Stimulated activated CD8-positive, alpha-beta memory T cell treated with anti-CD3 and anti-CD28 coated beads, Interleukin-15, amount 100 ng/mL, for 4 hours (primary cell): ENCODE results near the gene GRIN3A.
"Not testable (repeated sequence)": the region's sequence is repeated elsewhere in the genome, so short reads cannot be mapped to it uniquely, and the experiment has no call there.

Experiments
- DNase-seq, 2 donors: peaks; one replicate each; pipeline ENCODE4 v3.0.0-alpha.2; 2020; ENCODE audit warnings: low read depth in 2 of 2

Gene GRIN3A

DNA sequence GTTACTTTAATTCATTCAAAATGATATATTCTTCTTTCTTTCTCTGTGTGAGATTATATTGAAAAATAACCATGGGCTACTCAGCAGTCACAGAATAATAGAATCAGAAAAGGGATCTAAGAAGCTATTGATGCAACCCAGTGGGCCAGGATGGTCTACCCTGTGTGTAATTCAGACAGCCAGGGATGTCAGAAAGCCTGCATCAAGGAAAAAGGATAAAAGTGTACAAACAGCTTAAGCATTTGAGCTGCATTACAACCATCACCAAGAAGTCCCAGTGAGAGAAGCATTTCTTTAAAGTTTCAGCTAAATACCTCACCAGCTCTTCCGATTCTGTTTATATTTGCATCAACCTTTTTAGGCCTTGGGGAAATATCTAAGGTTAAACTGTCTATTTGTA lies 105.8 kb downstream of the GRIN3A start:
- DNase-seq = no peak

DNA sequence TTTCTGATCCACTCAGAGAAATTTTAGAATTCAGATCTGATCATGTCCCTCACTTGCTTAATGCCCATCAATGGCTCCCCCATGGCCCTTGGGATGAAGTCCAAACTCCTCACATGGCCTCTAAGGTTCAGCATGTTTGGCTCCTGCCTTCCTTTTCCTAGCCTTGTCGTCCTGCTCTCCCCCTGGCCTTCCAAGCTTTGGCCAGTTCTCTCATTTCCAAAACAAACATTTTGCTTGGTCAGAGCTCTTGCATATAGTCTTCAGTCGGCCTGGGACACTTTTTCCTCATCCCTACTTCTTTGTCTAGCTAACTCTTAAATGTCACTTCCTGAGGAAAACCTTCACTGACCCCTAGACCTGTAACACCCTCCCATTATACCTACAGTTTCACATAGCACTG lies 106.6 kb downstream of the GRIN3A start:
- DNase-seq = no peak

DNA sequence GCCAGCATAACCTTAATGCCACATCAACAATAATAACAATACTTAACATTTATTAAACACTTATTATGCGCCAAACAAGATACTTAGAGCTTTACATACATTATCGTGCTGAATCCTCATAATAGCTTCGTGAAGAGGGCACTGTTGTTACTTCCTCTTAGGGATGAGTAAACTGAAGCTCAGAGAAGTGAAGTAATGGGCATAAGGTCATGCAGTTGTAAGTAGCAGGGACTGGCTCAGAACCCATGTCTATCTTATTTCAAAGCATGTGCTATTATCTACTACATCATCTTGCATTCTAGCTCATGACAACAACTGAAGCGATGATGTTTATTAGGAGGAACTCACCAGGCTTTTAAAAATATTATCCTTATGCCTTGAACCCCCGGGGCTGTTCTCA lies 108.8 kb downstream of the GRIN3A start:
- no peak for DNase-seq

DNA sequence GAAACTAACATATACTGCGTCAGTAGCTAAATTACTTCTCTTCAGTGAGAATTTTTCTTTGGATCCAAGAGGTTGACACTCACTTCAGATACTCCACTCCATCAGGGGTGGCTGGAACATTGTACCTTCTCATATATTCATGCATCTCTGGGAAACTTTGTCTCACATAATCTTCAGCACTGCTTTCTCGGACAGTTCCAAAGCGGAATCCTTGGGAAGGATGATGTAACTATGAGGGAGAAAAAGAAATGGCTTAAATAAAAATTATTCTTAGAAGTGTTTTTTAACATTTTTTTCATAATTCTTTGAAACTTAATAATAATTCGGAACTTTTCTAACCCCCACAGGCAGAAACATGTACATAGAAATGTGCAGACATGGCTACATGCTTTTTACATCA lies 110.3 kb downstream of the GRIN3A start:
- no peak for DNase-seq

DNA sequence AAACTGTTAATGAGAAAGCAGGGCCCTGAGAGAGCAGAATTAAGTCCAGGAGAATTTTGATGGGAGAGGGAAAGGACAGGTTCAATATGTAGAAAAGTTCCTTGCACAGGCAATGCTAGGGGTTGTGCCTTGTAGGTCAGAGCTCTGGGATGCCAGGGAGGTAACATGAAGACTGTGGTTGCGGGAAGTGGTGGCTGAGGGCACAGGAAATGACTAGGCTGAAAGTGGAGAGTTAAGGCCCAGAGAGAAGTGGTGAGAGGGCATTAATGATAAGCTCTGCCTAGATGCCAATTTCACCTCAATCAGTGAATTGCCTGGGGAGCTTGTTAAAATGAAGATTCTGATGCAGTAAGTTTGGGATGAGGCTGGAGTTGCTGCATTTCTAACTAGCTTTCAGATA lies 112.2 kb downstream of the GRIN3A start:
- no peak for DNase-seq

DNA sequence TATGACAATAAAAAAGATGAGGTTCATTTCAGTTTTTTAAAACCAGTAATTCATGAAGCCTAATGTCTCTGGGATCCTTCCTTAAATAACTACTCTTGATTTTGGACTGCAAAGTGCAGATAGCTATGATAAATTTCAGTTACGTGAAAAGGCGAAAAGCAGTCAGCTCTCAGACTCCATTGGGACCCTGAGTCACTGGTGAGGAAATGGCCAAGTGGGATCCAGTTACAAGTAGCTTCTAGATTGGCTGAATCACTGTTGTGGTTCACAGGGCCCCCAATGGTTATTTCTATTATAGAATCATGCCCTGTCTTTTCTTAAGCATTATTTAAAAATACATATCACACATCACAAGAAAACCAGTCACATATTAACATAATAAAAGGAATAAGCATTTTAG lies 112.6 kb downstream of the GRIN3A start:
- no peak for DNase-seq

DNA sequence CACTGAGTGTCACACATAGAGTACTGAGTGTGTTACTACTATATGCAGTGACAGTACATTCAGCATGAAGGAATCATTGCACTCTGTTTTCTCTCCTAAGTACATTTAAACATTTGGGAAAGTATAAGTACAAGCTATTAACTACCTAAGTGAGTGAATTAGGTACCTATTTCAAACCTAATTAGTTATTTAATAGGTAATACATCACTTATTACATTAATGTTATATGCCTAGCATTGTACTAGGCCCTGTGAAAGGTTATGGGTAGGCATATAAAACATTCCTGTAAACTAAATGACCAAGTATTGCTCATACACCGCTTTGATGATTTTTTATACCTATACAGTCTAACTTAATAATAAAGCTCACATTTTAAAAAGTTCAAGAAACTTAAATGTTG lies 118.0 kb downstream of the GRIN3A start:
- no peak for DNase-seq

DNA sequence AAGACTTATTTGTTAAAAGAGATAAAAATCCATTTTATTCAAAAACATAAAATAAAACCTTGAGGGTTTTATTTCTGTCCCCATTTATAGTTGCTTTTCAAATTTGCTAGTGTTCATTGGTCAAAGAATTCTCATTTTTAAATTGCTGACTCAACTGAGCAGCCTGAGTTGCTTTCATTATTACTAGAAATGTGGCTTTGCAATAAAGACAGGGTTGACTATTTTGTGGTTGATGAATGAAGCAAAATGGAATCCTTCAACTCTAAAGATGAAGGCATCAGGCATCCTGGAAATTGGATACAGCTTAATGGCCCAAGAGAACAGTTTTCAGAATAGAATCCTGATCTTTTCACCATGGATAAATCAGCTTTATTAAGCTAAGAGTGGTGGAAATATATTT lies 119.7 kb downstream of the GRIN3A start:
- no peak for DNase-seq

DNA sequence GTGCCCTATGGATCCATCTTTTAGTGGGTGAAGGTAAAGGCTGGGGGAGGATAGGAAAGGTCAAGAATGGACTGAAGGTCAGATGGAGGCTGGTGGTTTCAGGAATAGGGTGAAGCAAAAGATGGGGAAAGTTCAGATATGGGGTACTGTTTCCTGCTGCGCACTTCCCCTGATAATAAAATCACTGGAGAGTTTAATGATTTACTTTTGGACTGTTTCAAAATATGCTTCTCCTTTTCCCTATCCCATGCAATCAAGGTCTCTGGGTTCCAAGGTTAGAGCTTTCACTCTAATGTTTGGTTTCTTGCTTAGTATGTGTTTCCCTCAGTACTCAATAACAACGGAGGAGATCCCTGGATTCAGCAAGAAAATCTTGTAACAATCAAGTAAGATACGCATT lies 132.9 kb downstream of the GRIN3A start:
- DNase-seq = no peak

DNA sequence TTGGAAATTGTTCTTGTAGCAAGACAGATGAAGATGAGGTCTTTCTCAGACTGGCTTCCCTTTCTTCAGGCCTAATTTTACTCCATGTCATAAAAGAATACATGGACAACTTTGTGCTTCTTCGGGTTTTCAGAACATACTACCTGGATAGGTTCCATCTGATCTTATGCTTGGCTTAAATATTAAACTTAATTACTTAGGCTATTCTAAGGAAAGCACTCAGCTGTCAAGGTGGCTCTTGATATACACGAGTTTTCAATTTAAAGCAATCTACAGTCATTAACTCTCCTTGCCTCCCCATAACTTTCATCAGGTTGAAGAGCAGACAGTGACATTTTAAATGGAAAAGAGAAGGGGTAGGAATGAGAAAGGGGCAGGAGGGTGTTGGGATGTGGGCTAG lies 134.2 kb downstream of the GRIN3A start:
- DNase-seq = no peak

DNA sequence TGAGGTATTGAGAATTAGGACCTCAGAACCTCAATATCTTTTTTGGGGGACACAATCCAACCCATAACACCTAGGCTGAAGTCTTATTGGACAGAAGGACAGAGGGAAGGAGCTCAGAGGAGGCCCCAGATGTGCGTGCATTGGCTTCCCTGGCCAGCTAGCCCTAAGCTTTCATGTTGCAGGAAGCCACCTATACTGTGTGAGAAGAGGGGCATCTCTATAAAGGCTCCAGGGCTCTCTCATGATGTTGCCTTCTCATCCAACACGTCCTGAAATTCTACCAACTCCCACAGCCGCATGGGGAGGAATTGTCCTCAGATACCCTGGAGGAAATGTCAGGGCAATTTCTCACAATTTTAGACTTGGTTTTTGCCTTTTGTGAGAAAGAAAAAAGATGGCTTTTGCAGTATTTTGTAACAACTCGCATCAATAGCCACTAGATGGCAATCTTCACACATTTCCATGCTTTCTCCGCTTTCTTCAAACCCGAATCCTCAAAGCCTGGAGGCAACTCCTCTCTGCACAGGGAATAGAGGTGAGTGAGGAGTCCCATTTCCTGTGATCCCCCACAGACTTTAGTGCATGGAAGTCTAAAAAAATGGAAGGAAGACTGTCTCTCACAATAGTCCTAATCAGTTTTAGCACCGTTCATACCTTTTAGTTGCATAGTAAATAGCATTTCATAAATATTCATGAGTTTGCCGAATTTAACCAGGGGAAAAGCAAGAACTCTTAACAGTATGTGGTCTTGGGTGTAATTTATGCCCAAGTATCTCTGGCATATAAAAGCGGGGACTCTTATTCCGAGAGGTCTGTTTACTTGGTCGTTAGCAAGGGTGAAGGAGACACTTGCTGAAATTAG lies 136.3 kb downstream of the GRIN3A start:
- no peak for DNase-seq

DNA sequence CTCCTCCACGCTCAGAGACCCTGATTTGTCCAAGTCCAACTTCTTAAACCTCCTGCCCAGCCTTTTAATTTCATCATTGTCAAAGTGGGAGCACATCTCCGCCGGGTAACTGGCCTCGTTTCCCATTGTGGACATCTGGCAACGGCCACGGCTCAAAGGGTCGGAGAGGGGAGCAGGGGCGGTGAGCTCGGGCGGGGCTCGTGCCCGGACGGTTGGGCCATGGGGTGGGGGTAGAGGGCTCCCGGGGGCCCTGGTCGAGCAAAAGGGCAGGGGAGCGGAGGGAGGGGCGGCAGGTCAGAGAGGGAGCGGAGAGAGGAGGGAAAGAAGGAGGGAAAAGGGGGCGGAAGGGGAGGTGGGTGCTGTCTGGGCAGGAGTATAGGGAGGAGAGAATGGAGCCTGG lies 143.7 kb downstream of the GRIN3A start, which contains the start of gene PPP3R2:
Gene PPP3R2 (minus strand): TSS at position 174 of the 400 bp plus-strand sequence. CDS start 48 bp downstream, at position 126.
- no peak for DNase-seq

DNA sequence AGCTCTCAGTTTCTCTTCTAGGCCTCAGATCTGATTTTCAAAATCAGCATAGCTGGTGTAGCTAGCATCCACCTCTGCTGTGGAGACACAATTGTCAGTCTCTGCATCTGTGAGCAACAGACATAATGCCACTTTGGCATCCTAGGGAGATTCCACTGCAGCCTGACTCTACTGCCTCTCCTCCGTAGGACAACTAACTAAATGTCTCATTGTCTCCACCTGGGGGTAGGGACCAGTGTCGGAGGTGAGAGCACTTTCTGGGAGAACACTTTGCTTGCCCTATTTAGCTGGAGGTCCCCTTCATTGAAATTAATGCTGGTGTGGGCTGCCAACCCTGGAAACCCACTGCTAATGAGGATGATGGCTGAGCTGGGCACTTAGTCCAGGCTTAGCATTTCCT lies 145.1 kb downstream of the GRIN3A start:
- DNase-seq = no peak

DNA sequence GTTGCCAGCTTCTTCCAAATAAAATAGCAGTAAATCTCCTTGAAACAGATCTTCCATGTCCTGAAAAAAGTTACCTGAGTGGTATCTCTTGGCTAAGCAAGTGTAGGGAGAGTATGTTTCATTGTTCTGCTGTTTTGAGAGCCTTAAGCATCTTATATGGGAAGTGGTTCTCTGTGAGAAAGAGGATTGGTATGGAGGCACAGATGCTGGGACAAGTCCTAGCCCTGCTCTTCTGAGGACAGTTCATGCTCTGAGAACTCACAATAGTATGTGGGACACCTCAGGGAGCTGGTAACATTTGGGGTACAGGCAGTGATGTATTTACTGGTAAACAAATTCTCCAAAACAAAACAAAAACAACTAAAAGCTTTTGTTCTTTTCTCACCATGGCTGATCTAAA lies 145.7 kb downstream of the GRIN3A start:
- no peak for DNase-seq

DNA sequence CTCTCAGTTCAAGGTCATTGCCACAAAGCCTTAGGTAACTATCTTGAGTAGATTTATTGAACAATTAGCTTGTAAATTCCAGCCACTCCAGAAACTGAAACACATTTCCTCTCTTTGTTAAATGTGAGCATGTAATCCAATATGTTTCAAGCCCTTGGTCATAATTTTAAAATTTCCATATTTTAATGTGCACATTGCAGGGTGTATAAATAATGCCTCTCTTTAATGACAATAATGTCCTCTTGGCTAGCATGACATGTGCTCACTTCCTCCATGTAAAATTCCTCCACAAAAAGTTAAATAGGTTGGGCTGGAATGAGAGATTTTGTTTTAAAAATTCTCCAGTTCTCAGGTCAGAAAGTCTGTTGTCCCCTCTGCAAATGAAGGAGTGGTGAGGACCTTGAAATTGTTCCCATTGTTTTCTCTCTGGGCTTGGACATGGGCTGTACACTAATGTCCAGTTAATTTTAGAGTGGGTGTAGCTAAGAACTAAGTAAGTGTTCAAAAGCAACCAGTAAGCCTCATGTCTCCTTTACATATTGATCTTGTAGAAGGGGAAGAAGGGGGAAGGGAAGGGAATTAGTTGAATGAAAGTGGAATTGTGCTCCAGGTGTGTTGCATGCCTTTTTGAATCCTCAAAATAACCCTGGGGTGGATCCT lies 146.5 kb downstream of the GRIN3A start:
- no peak for DNase-seq

DNA sequence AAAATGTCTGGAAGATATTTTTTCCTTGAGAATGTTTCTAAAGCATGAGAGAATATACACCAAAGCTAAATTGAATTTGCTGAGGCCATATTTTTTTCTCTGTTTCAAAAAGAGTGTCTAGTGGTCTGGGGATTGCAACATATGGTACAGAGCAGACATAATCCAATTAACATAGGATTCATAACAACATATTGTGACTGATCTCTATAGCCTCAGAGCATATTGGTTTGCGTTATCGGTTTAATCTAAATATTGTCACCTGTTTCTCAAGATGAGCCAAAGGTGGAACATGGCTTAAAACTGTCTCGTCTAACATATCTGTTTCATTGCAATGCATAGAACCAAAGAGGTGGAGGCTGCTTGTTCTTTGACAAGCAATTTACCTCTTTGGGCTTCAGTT lies 147.5 kb downstream of the GRIN3A start:
- no peak for DNase-seq

DNA sequence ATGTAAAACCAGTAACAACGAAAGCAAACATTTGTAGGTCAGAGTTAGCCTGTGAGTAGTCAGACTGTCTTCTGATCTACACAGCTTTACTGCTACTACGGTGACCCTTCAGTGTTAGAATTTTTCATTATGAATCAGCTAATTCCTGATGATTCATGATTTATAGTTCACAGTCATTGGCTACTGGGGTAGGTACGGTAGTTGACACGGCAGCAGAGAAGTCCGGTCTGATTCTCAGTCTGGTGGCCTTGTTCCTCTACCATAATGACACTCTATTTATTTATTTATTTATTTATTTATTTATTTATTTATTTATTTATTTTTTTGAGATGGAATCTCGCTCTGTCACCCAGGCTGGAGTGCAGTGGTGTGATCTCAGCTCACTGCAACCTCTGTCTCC lies 148.4 kb downstream of the GRIN3A start:
- not testable (repeated sequence) for DNase-seq

DNA sequence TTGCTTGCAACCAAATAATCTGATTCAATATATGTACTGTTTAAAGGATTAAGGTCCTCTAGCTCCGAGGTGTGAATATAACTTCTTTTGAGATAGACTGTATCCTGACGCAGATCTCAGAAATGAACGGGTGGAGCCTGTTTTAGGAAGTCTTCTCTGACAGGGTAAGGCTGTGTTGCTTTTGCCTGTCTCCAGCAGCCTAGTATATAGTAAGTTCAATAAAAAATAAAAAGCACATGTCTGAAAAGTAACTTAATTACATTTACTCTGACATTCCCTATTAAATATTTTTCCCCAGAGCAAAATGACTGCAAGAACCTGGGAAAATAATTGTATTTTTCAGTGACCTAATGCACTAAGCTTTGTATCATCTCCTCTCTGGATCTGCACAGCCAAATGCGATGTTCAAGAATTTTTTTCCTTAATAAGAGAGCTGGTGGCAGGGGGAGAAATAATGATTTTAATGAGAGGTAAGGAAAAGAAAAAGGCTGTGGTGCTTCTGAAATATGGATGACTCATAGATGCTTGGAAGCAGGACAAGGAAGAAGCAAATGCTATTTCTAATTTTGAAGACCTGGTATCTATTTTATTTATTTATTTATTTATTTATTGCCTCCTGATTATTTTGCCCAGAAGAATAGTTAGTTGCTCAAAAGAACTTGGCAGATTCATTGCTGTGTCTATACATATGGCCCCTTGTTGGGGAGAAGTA lies 151.0 kb downstream of the GRIN3A start:
- no peak for DNase-seq

DNA sequence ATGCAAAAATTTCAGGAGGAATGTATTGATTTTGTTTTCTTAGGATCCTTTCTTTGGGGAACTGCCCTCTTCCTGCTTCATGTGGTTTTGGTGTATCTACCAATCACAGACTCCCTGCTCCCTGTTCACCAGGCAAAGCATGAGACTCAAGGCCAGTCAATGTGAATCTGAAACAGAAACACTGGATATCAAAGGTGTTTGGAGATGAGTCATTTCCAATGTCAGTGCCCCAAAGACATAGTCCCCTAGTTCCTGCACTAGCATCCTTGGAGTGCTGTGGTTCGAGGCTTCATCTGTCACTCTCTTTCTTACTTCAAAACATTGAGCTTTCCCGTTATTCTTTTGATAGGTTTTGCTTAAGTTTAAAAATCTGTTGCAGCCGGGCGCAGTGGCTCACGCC lies 151.8 kb downstream of the GRIN3A start:
- DNase-seq = no peak

DNA sequence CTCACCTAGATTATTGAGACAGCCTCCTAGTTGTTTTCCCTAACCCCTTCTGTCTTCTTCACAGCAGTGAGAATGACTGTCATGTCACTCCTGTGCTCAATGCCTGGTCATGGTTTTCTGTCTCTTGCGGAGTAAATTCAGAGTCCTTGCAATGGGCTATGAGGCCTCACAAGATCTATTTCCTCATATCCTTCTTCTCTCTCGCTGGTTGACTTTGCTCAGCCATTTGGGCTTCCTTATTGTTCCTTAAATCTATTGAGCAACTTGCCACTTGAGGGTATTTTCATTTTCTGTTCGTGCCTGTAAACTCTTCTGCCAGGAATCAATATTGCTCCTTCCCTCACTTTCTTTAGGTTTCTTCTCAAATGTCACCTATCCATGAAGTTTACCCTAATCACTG lies 152.7 kb downstream of the GRIN3A start:
- no peak for DNase-seq

DNA sequence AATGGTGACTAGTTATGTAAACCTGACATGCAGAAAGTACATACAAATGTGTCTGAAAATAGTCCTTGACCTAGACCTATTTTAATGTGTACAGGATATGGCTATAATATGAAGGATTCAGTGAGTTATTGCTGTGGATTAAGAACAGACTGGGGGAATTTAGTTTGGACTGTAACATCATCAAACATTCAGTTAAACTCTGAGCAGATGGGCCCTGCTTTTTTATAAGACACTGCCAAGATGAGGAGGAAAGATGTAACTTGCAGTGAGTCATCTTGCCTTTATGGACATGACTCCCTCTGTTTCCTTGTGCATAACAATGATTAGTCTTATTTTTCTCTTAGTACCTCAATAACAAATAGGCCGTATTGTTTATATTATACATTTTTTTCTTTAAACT lies 155.9 kb downstream of the GRIN3A start:
- no peak for DNase-seq

DNA sequence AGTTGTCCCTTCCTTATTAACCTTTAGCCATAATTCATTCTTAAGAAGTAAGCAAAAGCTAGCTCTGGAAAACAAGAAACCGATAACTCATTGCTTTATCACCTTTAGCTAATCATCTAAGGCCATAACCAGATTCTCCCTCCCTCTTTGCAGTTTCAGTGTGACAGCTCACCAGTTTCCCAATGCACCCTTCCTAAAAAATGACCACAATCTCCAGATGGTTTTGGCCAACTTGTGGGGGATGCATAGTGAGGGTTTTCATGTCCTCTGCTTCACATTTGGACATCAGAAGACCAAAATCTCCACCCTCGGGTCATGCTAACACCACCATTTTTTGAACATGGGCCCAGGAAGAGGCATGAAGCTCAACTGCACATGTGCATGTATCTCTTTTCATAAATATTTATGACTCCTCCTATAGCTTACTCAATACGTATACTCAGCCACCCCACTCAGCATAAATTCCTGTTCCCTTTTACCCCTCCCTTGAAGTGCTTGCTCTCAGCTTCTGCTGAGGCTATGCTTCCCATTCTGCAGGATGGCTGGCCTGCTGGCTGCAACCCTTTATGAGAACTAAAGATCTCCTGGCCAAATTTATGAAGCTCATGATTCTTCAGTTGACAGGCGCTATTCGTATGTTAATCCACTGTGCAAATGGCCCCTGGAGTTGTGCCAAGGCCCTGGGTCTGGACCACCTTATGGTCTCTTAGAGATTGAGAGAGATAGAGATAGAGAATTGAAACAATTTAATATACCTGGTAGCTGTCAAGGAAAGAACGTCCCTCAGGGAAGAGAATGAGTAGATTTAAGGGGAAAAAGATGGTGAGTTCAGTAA lies 158.5 kb downstream of the GRIN3A start:
- no peak for DNase-seq
